ENCODE data around the gene NOL9.

DNA sequence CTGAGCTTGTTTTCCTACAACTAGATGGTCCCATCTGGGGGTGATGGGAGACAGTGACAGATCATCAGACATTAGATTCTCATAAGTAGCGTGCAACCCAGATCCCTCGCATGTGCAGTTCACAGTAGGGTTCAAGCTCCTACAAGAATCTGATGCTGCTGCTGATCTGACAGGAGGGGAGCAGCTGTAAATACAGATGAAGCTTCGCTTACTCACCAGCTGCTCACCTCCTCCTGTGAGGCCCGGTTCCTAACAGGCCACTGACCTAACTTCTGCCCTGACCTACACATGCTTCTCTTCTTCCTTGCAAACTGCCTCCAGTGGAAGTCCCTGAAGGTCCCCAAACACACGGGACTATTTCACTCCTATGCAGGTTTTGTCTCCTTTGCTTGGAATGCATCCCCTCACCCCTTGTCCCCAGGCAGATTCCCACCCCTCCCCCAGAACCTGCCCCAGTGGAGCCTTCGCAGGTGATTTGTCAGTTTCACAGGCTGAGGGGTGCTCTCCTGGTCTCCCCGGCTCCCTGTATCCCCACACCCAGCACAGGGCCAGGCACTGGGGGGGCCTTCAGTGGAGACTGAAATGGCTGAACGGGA, 19.8 kb upstream of the NOL9 start:
- TF ChIP-seq POLR2A (IDR thresholded peaks at IDR 0.05; ENCODE audit: low read depth) (no peak), EP300 (IDR thresholded peaks at IDR 0.05) (no peak)
- TF ChIP-seq, protein P1, sequence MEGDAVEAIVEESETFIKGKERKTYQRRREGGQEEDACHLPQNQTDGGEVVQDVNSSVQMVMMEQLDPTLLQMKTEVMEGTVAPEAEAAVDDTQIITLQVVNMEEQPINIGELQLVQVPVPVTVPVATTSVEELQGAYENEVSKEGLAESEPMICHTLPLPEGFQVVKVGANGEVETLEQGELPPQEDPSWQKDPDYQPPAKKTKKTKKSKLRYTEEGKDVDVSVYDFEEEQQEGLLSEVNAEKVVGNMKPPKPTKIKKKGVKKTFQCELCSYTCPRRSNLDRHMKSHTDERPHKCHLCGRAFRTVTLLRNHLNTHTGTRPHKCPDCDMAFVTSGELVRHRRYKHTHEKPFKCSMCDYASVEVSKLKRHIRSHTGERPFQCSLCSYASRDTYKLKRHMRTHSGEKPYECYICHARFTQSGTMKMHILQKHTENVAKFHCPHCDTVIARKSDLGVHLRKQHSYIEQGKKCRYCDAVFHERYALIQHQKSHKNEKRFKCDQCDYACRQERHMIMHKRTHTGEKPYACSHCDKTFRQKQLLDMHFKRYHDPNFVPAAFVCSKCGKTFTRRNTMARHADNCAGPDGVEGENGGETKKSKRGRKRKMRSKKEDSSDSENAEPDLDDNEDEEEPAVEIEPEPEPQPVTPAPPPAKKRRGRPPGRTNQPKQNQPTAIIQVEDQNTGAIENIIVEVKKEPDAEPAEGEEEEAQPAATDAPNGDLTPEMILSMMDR (IDR thresholded peaks at IDR 0.05), result no peak
